SU-DHL-6 (cell line): ENCODE measurements around the gene ATP9B.

Experiments used
- H2AFZ ChIP-seq: fragments of 200-600 bp; sonication (generic); 2 replicates; pipeline ENCODE4 v1.6.1; 2014; ENCODE audit warnings: low read depth, mild to moderate bottlenecking, moderate library complexity, mixed read lengths, antibody characterized with exemption, low read length; ENCODE audit not compliant: severe bottlenecking
- H3F3A ChIP-seq: fragments of 200-600 bp; shearing (Covaris generic); 2 replicates; pipeline ENCODE4 v1.6.0; 2016; ENCODE audit warnings: antibody characterized with exemption, mild to moderate bottlenecking; ENCODE audit not compliant: insufficient read depth
- H3K27ac ChIP-seq: fragments of 200-600 bp; sonication (generic); 2 replicates; pipeline ENCODE4 v1.5.1; 2016; ENCODE audit warnings: low read depth, mild to moderate bottlenecking, low read length, moderate library complexity, mixed read lengths
- H3K27me3 ChIP-seq: fragments of 200-600 bp; sonication (generic), shearing (Covaris generic); 2 replicates; pipeline ENCODE4 v1.6.0; 2014; ENCODE audit warnings: mild to moderate bottlenecking, low read length
- H3K36me3 ChIP-seq: fragments of 200-600 bp; sonication (generic); 2 replicates; pipeline ENCODE4 v1.6.1; 2014; ENCODE audit warnings: mild to moderate bottlenecking, low read length, mixed read lengths
- H3K4me2 ChIP-seq: fragments of 300-600, 200-600 bp; shearing (Covaris generic), sonication (generic); 2 replicates; pipeline ENCODE4 v1.6.0; 2014; ENCODE audit warnings: low read length, low read depth, mild to moderate bottlenecking; ENCODE audit not compliant: poor library complexity, severe bottlenecking
- H3K4me3 ChIP-seq: fragments of 200-600 bp; sonication (generic); 2 replicates; pipeline ENCODE4 v1.5.1; 2014; ENCODE audit warnings: antibody characterized with exemption, low read length, mild to moderate bottlenecking, mixed read lengths; ENCODE audit not compliant: insufficient read depth, poor library complexity, severe bottlenecking
- H3K79me2 ChIP-seq: fragments of 200-600 bp; sonication (generic); 2 replicates; pipeline ENCODE4 v1.6.1; 2014; ENCODE audit warnings: mild to moderate bottlenecking, low read length, moderate library complexity; ENCODE audit not compliant: insufficient read depth
- H3K9ac ChIP-seq: fragments of 200-600 bp; sonication (generic); 2 replicates; pipeline ENCODE4 v1.7.0; 2014; ENCODE audit warnings: mild to moderate bottlenecking, low read length
- H3K9me2 ChIP-seq: fragments of 200-600 bp; sonication (generic); replicated peaks from 2 replicates; pipeline ENCODE4 v1.6.1; 2014; ENCODE audit warnings: low read length; ENCODE audit not compliant: insufficient read depth
- H3K9me3 ChIP-seq: fragments of 200-600 bp; sonication (generic); 2 replicates; pipeline ENCODE4 v1.6.1; 2014; ENCODE audit warnings: low read length, mixed read lengths; ENCODE audit not compliant: insufficient read depth
- H4K20me1 ChIP-seq: fragments of 200-600 bp; sonication (generic); 2 replicates; pipeline ENCODE4 v1.6.1; 2014; ENCODE audit warnings: low read depth, mild to moderate bottlenecking, antibody characterized with exemption, low read length, moderate library complexity, mixed read lengths
- EZH2phosphoT487 ChIP-seq: fragments of 200-600 bp; sonication (generic), shearing (Covaris generic); conservative IDR thresholded peaks from 2 replicates; pipeline ENCODE4 v1.6.1; 2018; ENCODE audit warnings: mild to moderate bottlenecking, antibody characterized with exemption, low read length, moderate library complexity, mixed read lengths
- TF ChIP-seq, protein P1 (sequence below): fragments of 200-600 bp; sonication (generic); IDR thresholded peaks from one replicate; pipeline ENCODE4 v1.5.1; 2017; ENCODE audit warnings: antibody characterized with exemption, mild to moderate bottlenecking, low read length, moderate library complexity; ENCODE audit not compliant: insufficient read depth, poor library complexity, severe bottlenecking

The ATP9B gene

DNA sequence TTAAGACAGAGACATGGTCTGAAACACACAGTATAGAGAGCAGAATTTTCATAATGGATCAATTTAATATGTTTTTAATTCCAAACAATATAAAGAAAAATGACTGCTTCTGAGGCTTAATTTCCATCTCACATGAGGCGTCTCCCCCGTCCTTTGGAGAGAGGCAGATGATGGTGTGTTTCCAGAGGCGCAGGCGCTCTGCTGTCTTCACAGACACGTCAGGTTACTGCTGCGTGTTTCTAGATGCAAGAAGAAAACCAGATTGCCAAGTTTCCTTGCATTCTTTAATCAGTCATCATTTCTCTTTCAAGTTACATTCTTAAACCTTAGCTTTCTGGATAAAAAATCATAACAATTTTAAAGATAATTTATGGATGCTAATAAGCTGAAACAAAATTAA, 160.2 kb downstream of the ATP9B start:
- H3K4me2 ChIP-seq, result no peak overlapping the region
- H3K9ac ChIP-seq, result no peak overlapping the region
- no peaks in the 10 kb centered on the region for H4K20me1 ChIP-seq
- no peaks in the 10 kb centered on the region for H3K36me3 ChIP-seq
- no peaks in the 10 kb centered on the region for H3K9me3 ChIP-seq
- H3F3A ChIP-seq, result no peaks in the 10 kb centered on the region
- no peak for TF ChIP-seq EZH2phosphoT487
- TF ChIP-seq, protein P1, sequence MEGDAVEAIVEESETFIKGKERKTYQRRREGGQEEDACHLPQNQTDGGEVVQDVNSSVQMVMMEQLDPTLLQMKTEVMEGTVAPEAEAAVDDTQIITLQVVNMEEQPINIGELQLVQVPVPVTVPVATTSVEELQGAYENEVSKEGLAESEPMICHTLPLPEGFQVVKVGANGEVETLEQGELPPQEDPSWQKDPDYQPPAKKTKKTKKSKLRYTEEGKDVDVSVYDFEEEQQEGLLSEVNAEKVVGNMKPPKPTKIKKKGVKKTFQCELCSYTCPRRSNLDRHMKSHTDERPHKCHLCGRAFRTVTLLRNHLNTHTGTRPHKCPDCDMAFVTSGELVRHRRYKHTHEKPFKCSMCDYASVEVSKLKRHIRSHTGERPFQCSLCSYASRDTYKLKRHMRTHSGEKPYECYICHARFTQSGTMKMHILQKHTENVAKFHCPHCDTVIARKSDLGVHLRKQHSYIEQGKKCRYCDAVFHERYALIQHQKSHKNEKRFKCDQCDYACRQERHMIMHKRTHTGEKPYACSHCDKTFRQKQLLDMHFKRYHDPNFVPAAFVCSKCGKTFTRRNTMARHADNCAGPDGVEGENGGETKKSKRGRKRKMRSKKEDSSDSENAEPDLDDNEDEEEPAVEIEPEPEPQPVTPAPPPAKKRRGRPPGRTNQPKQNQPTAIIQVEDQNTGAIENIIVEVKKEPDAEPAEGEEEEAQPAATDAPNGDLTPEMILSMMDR, result no peak
- H3K79me2 ChIP-seq, result no peaks in the 10 kb centered on the region
- no peaks in the 10 kb centered on the region for H3K27me3 ChIP-seq
- H2AFZ ChIP-seq, result no peak overlapping the region
- no peak overlapping the region for H3K4me3 ChIP-seq
- no peaks in the 10 kb centered on the region for H3K9me2 ChIP-seq
- H3K27ac ChIP-seq, result no peak overlapping the region

DNA sequence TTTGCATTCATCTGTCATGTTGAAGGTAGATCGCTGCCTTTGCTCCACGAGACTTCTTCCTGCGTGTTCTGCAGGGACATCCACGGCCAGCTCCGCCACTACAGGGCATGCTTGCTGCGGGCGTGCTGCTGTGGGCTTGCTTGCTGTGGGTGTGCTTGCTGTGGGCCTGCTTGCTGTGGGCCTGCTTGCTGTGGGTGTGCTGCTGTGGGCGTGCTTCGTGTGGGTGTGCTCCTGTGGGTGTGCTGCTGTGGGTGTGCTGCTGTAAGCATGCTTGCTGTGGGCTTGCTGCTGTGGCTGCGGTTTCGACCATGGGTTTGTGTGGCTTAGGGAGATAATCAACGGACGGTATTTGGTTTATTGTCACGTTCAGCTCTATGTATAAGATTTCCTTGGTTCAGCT, 165.2 kb downstream of the ATP9B start:
- H3K27ac ChIP-seq, result no peak overlapping the region
- H3K9ac ChIP-seq, result no peak overlapping the region
- H2AFZ ChIP-seq, result no peak overlapping the region
- no peak for TF ChIP-seq EZH2phosphoT487
- TF ChIP-seq, protein P1, result no peak
- no peaks in the 10 kb centered on the region for H3K9me3 ChIP-seq
- no peak overlapping the region for H3K4me2 ChIP-seq
- H3K36me3 ChIP-seq, result no peaks in the 10 kb centered on the region
- H3K27me3 ChIP-seq, result no peaks in the 10 kb centered on the region
- no peaks in the 10 kb centered on the region for H4K20me1 ChIP-seq
- no peaks in the 10 kb centered on the region for H3K9me2 ChIP-seq
- H3F3A ChIP-seq, result no peaks in the 10 kb centered on the region
- no peak overlapping the region for H3K4me3 ChIP-seq
- H3K79me2 ChIP-seq, result no peaks in the 10 kb centered on the region

DNA sequence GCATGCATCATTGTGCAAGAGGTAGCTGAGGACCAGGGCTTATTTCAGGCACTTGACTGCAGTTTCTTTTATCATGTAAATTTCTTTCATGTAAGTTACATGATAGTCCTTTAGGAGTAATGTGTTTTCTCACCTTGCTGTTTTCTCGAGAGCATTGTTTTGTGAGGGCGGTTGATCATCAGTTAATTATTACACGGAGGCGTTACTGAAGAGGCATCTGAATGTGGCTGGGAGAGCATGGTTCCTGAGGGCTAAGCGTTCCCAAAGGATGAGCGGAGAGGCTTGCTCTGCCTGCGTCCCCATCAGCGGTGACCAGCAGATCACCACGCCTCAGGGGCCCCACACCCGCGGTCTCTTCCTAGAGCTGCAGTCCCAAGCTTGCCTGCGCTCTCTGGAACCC, 170.4 kb downstream of the ATP9B start:
- TF ChIP-seq EZH2phosphoT487, result no peak
- TF ChIP-seq, protein P1, result no peak
- no peak overlapping the region for H3K9ac ChIP-seq
- H3F3A ChIP-seq, result no peaks in the 10 kb centered on the region
- H3K9me3 ChIP-seq, result no peaks in the 10 kb centered on the region
- H4K20me1 ChIP-seq, result 0 out of 2 replicates have a peak, but pooled peaks cover 3% of the 10 kb centered on the region
- no peak overlapping the region for H3K4me2 ChIP-seq
- H3K4me3 ChIP-seq, result no peak overlapping the region
- no peaks in the 10 kb centered on the region for H3K36me3 ChIP-seq
- no peaks in the 10 kb centered on the region for H3K79me2 ChIP-seq
- no peaks in the 10 kb centered on the region for H3K27me3 ChIP-seq
- no peaks in the 10 kb centered on the region for H3K9me2 ChIP-seq
- H3K27ac ChIP-seq, result no peak overlapping the region
- no peak overlapping the region for H2AFZ ChIP-seq

DNA sequence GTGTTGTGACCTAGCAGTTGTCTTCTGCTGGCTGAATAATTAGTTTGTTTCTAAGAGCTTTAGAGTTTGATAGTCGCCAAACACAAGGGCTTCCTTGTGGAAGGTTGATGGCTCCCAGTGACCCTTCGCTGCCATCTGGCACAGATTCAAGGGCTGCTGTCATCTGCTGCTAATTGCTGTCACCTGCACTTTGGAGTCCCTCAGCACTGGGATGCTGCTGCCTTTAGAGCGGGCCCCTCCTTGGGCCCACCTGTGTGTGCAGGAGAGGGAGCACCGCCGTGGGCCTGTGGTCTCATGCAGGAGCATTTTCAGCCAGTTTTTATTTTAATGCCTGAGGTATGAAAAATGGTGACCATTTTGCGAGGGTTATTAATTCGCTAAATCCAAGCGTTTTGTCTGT, 172.6 kb downstream of the ATP9B start:
- Histone ChIP-seq H3K27ac (no peak overlapping the region), H3K36me3 (no peaks in the 10 kb centered on the region), H2AFZ (no peak overlapping the region), H4K20me1 (0 out of 2 replicates have a peak, but pooled peaks cover 6% of the 10 kb centered on the region), H3K4me2 (no peak overlapping the region), H3K9ac (no peak overlapping the region), H3K4me3 (no peak overlapping the region), H3K9me2 (no peaks in the 10 kb centered on the region), H3K27me3 (no peaks in the 10 kb centered on the region), H3K79me2 (no peaks in the 10 kb centered on the region), H3K9me3 (no peaks in the 10 kb centered on the region), H3F3A (no peaks in the 10 kb centered on the region)
- TF ChIP-seq, protein P1, result no peak
- no peak for TF ChIP-seq EZH2phosphoT487
